GM18873 (cell line): ENCODE data around the gene TMEM8B.

Experiments used
- ATAC-seq: cut with Tn5 transposase; IDR thresholded peaks from one replicate; pipeline ENCODE4 v1.9.1; 2021; ENCODE audit warnings: mild to moderate bottlenecking, moderate library complexity, moderate number of reproducible peaks; ENCODE audit not compliant: unreplicated experiment, low FRiP score

Gene TMEM8B

GRCh38 chr9:35835766-35836165 is 6.7 kb downstream of the TMEM8B start:
- no peak for ATAC-seq

- ATAC-seq = no peak
Observed at GRCh38 chr9:35836595-35836994, 7.6 kb downstream of the TMEM8B start.

DNA sequence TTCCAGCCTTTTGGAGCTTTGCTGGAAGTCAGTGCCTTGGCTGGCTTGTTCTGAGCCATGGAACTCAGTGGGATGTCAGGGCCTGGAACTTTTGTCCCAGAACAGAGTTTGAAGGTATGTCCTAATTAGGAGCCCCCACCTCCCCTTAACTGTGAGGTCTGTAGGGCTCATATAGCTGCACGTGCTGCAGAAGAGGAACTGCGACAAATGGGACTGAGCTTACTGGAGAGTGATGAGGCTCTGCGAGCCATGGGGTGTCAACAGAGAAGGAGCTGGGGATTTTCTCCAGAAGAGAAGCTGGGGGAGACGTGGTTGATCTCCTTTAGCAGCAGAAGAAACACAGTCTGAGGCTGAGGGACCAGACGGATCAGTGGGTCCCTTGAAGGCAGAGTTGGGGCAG is 10.9 kb downstream of the TMEM8B start:
- no peak for ATAC-seq

- ATAC-seq = no peak
Observed at GRCh38 chr9:35840881-35841644, 12.0 kb downstream of the TMEM8B start.

GRCh38 chr9:35841645-35841900 is 12.5 kb downstream of the TMEM8B start:
- ATAC-seq = no peak

GRCh38 chr9:35842020-35842745 is 13.2 kb downstream of the TMEM8B start:
- ATAC-seq = no peak

DNA sequence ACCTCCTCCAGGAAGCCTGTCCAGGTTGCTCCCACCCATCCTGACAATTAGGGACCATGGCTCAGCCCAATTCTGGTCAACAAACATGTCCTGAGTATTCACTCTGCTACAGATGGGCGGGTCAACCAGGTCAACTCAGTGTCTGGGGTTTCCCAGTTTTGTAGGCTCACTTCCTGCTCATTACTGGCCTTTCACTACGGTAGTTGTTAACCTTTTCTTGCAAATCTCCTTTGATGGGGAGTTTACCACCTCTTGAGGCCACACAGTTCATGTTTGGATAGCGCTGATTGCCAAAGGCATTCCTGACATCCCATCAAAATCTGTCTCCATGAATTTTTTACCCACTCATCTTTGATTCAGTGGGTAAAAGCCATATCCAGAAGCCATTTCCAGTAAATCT is 13.8 kb downstream of the TMEM8B start:
- ATAC-seq = peak; percentile 84

DNA sequence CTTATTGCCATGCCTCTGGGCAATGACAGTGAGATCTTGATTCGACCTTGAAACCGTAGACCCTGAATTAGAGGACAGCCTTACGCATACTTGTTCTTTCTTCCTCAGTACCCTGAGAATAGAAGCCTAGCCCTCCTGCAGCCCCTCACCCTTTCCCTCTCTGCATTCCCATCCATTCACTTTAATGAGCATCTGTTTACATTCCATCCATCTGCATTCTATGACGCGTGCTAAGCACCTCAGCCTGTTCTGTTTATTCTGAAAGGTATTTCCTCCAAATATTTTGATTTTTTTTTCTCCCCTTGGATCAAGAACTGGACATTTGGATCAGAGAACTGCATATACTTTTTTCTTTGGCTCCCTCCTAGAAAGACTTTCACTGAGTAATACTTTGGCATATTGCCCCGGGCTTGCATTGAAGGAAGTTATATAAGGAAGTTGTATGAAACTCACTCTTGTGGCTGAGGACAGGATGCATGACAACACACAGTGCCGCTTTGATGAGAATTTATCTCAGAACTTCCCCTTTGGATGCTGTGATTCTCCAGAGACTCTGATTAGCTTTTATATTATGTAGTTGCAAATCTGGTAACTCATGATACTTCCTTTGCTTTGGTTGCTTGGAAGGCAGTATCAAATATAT is 15.7 kb downstream of the TMEM8B start:
- no peak for ATAC-seq

DNA sequence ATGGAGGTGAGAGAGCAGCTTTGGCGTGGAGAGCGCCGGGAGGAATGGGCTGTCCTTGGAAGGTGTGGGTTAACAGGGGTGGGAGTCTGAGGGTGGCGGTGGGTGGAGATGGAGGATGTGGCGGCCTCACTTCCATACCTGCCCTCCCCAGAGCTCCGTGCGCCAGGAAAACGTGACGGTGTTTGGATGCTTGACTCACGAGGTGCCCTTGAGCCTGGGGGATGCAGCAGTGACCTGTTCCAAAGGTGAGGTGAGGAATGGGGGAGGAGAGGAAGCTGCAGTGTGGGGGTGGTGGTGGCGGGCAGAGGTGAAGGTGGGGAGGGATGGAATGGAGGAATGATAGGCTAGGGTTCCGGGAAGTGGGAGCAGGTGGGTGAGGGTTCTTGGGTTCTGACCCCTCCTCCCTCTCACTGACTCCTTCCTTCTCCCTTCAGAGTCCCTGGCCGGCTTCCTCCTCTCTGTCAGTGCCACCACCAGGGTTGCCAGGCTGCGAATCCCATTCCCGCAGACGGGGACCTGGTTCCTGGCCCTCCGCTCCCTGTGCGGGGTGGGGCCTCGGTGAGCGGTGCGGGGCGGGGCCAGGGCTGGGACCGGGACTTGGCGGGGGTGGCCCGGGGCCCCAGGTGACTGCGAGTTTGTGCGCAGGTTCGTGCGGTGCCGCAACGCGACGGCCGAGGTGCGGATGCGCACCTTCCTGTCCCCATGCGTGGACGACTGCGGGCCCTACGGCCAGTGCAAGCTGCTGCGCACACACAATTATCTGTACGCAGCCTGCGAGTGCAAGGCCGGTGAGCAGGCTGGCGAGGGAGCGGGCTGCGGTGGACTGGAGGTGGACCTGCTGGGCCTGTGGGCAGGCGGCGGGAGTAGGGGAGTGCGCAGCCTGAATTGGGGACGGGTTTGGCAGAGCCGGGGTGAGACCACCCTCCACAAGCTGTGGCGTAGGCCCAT is 17.1 kb downstream of the TMEM8B start:
- no peak for ATAC-seq

- ATAC-seq = peak; percentile 89
Observed at GRCh38 chr9:35847792-35848572, 19.0 kb downstream of the TMEM8B start.

DNA sequence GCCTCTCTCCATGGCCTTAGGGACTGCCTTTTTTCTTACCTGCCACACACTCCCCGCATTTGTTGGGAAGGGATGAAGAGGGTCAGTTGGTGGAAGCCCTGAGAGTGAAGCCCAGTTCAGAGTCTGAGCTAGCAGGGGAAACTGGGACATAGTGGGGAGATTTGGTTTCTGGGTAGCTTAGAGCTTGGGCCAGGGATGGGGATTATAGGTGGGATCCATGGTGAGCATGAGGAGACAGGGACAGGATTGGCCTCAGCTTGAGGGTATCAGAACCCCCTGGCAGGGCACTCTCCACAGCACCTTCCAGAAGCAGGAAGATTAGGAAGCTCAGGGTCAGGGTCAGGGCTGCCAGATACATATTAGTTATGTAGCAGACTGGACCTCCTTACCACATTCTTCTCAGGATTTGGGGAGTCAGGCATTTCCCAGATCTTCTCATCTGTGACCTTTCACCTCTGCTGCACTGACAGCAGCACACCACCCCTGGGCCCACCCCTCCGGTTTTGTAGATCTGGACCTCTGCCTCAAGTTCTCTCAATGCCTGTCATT is 23.3 kb downstream of the TMEM8B start:
- ATAC-seq = no peak

DNA sequence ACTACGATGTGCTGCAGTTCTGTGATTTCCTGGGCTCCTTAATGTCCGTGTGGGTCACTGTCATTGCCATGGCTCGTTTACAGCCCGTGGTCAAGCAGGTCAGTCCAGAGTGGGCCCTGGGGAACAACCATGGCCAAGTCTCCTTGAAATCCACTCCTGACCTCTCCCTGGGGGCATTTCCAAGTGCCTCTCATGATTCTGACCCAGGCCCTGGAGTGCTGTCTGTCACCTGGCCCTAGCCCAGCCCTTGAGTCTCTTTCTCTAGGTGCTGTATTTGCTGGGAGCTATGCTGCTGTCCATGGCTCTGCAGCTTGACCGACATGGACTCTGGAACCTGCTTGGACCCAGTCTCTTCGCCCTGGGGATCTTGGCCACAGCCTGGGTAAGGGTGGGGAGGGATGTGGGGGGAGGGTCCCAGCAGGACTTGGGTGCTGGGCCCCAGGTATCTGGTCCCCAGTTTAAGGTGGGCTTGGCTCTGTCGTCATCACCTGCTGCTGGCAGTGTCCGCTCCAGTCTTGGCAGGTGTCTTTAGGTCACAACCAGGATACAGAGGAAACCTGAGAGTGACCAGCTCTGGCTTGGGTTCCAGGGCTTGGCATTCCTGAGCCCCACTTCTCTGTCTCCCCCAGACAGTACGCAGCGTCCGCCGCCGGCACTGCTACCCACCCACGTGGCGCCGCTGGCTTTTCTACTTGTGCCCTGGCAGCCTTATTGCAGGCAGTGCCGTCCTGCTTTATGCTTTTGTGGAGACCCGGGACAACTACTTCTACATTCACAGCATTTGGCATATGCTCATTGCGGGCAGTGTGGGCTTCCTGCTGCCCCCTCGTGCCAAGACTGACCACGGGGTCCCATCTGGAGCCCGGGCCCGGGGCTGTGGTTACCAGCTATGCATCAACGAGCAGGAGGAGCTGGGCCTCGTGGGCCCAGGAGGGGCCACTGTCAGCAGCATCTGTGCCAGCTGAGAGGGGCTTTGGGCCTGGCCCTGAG is 24.1 kb downstream of the TMEM8B start:
- no peak for ATAC-seq

- no peak for ATAC-seq
Observed at GRCh38 chr9:35854091-35854762, 25.2 kb downstream of the TMEM8B start.

GRCh38 chr9:35856206-35856605 is 27.2 kb downstream of the TMEM8B start:
- no peak for ATAC-seq

- ATAC-seq = no peak
Observed at GRCh38 chr9:35856882-35857281, 27.9 kb downstream of the TMEM8B start.

DNA sequence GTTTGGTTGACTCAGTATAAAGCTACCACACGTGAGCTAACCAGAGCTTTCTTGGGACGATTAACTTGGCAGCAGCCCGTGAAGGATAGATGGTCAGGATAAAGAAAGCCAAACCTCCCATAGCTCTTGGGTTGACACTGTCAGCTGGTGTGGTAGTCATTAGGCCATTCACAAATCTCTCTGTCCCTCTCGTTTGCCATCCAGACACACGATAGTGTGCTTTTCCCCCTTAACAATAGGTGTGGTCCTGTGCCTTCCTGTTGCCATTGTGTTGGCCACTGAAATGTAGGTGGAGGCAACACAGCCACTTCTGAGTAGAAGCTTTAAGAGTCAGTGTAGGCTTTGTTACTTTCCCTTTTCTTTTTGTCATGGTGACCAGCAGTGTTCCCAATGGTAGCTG is 29.4 kb downstream of the TMEM8B start:
- no peak for ATAC-seq

GRCh38 chr9:35859310-35859989 is 30.4 kb downstream of the TMEM8B start:
- no peak for ATAC-seq
